Calu3 (cell line): Measurements from ENCODE around the gene FAM221A. TPM values are rescaled to one million over a fixed set of nuclear protein-coding genes. Genes with fewer than 3 reads are reported as not detected.

ENCODE experiments used
- BruUV-seq: library from RNA; stranded (reverse); fragments of 400-500 nt; replicated peaks from 2 replicates; lab custom pipeline; 2021; lab: Mats Ljungman, UMichigan
- CTCF ChIA-PET: fragments of 300-600 bp; sonication (Branson Sonifier 250); formaldehyde crosslinking; loops from one replicate; lab custom pipeline; 2022; ENCODE audit warnings: antibody characterized with exemption; lab: Charles Lee
- DNase-seq: peaks from one replicate; pipeline ENCODE4 v3.0.0; 2022
- H3K27ac Mint-ChIP-seq: one replicate; pipeline ENCODE4 v1.8.0; 2022; ENCODE audit warnings: mixed read lengths; ENCODE audit not compliant: unreplicated experiment
- H3K27me3 Mint-ChIP-seq: one replicate; pipeline ENCODE4 v1.8.0; 2022; ENCODE audit warnings: mixed read lengths; ENCODE audit not compliant: unreplicated experiment
- H3K36me3 Mint-ChIP-seq: one replicate; pipeline ENCODE4 v1.8.0; 2022; ENCODE audit warnings: mild to moderate bottlenecking, moderate library complexity, mixed read lengths; ENCODE audit not compliant: insufficient read depth, unreplicated experiment
- H3K4me1 Mint-ChIP-seq: one replicate; pipeline ENCODE4 v1.8.0; 2022; ENCODE audit warnings: mild to moderate bottlenecking, low read depth, mixed read lengths; ENCODE audit not compliant: unreplicated experiment
- H3K4me3 Mint-ChIP-seq: one replicate; pipeline ENCODE4 v1.8.0; 2022; ENCODE audit warnings: mild to moderate bottlenecking, low read depth, moderate library complexity, mixed read lengths; ENCODE audit not compliant: unreplicated experiment
- H3K9me3 Mint-ChIP-seq: one replicate; pipeline ENCODE4 v1.8.0; 2022; ENCODE audit warnings: low read depth, mixed read lengths; ENCODE audit not compliant: unreplicated experiment
- CTCF ChIP-seq: fragments of 200-600 bp; IDR thresholded peaks from one replicate; pipeline ENCODE4 v1.8.0; 2022; ENCODE audit warnings: antibody characterized with exemption; ENCODE audit not compliant: unreplicated experiment
- intact Hi-C: fragments of 100-400 bp; cut with micrococcal nuclease; formaldehyde crosslinking; loops from one replicate; pipeline ENCODE4 v1.10.0; 2022; ENCODE audit not compliant: unreplicated experiment
- total RNA-seq: library from RNA; stranded (reverse); gene quantifications from 2 replicates; pipeline ENCODE4 v1.2.3, GENCODE V29; 2022

Gene FAM221A
- total RNA-seq, 1 experiment from 2014 or later: 25.2 TPM

GRCh38 chr7:23742051-23742450, 62.1 kb downstream of the FAM221A start:
- no peak for TF ChIP-seq CTCF
- DNase-seq: no peak
- H3K27ac Mint-ChIP-seq: no peak overlapping the region
- no peaks in the 10 kb centered on the region for H3K27me3 Mint-ChIP-seq
- no peaks in the 10 kb centered on the region for H3K36me3 Mint-ChIP-seq
- H3K9me3 Mint-ChIP-seq: peaks cover 7% of the 10 kb centered on the region
- intact Hi-C loops: no loop called here
- BruUV-seq: no TSS peak
- CTCF ChIA-PET: interaction anchor here (0.7 kb wide), 1 partner anchor 28 kb away, joined by 3 read pairs; no protein-coding TSS in a partner anchor
- H3K4me3 Mint-ChIP-seq: no peak overlapping the region
- no peaks in the 10 kb centered on the region for H3K4me1 Mint-ChIP-seq

- BruUV-seq: no TSS peak
- CTCF ChIA-PET: interaction anchor here (0.6 to 1.3 kb wide), 3 partner anchors 17 to 35 kb away, joined by 3 read pairs; no protein-coding TSS in a partner anchor
- Mint-ChIP-seq H3K36me3 (no peaks in the 10 kb centered on the region), H3K4me1 (no peaks in the 10 kb centered on the region), H3K4me3 (no peak overlapping the region), H3K27me3 (no peaks in the 10 kb centered on the region), H3K27ac (no peak overlapping the region), H3K9me3 (peaks cover 7% of the 10 kb centered on the region)
- intact Hi-C loops: no loop called here
- no peak for TF ChIP-seq CTCF
- no peak for DNase-seq
Measured at GRCh38 chr7:23743226-23743625, 63.2 kb downstream of the FAM221A start.

- intact Hi-C loops: no loop called here
- Mint-ChIP-seq H3K27ac (no peak overlapping the region), H3K36me3 (no peaks in the 10 kb centered on the region), H3K27me3 (no peaks in the 10 kb centered on the region), H3K4me3 (no peak overlapping the region), H3K9me3 (peaks cover 7% of the 10 kb centered on the region), H3K4me1 (no peaks in the 10 kb centered on the region)
- no TSS peak for BruUV-seq
- no peak for TF ChIP-seq CTCF
- no peak for DNase-seq
- CTCF ChIA-PET: no interaction called here
Measured at GRCh38 chr7:23746629-23747028, 66.6 kb downstream of the FAM221A start.

- H3K27ac Mint-ChIP-seq: no peak overlapping the region
- intact Hi-C loops: no loop called here
- H3K9me3 Mint-ChIP-seq: no peaks in the 10 kb centered on the region
- H3K4me3 Mint-ChIP-seq: no peak overlapping the region
- CTCF ChIA-PET: no interaction called here
- DNase-seq: no peak
- BruUV-seq: no TSS peak
- H3K27me3 Mint-ChIP-seq: no peaks in the 10 kb centered on the region
- no peaks in the 10 kb centered on the region for H3K36me3 Mint-ChIP-seq
- TF ChIP-seq CTCF: no peak
- no peaks in the 10 kb centered on the region for H3K4me1 Mint-ChIP-seq
Measured at GRCh38 chr7:23751852-23752251, 71.9 kb downstream of the FAM221A start.

Other genes with a start within 250 kb of the FAM221A start
- gene IGF2BP3, start 209.7 kb upstream of the FAM221A start, total RNA-seq: 111 and 114 TPM in 2 replicates
- gene TRA2A, start 148.2 kb upstream of the FAM221A start, total RNA-seq: 136 and 143 TPM in 2 replicates
- 11.0 and 12.3 TPM in 2 replicates for gene CCDC126, start 82.8 kb upstream of the FAM221A start, total RNA-seq
- 1.7 and 2.1 TPM in 2 replicates for gene STK31, start 30.0 kb downstream of the FAM221A start, total RNA-seq